GM12878 (cell line): ENCODE data around the gene TET3. TPM values are rescaled to one million over a fixed set of nuclear protein-coding genes. Genes with fewer than 3 reads are reported as not detected.
A peak's percentile ranks its signal among the peaks of the same experiment; 100 is the strongest.

Experiments
- ATAC-seq: fragments of 200-7000 bp; cut with Tn5 transposase; 3 replicates; pipeline ENCODE4 v1.9.1; 2020; ENCODE audit warnings: mild to moderate bottlenecking, moderate library complexity
- BruUV-seq: library from RNA; stranded (reverse); fragments of 400-500 nt; replicated peaks from 2 replicates; lab custom pipeline; 2021; lab: Mats Ljungman, UMichigan
- CTCF ChIA-PET: fragments of 300-600 bp; sonication (Branson Sonifier 250); formaldehyde crosslinking; extraction: SDS; loops from one replicate; lab custom pipeline; 2021; ENCODE audit warnings: inconsistent platforms; lab: Yijun Ruan, JAX
- POLR2A ChIA-PET: fragments of 350-600 bp; formaldehyde crosslinking; extraction: SDS; loops from one replicate; lab custom pipeline; 2021; ENCODE audit warnings: inconsistent platforms; lab: Charles Lee
- RAD21 ChIA-PET: fragments of 300-600 bp; sonication (Branson Sonifier 250); formaldehyde crosslinking; loops from one replicate; lab custom pipeline; 2023; ENCODE audit warnings: antibody characterized with exemption; ENCODE audit not compliant: unreplicated experiment; lab: Charles Lee
- SMC1A ChIA-PET: fragments of 300-600 bp; sonication (Branson Sonifier 250); formaldehyde crosslinking; loops from one replicate; lab custom pipeline; 2023; ENCODE audit not compliant: unreplicated experiment, uncharacterized antibody; lab: Charles Lee
- DNase-seq: peaks from one replicate; pipeline ENCODE4 v3.0.0-alpha.2; 2011; ENCODE audit warnings: low read depth, low spot score
- FAIRE-seq: peaks from 3 replicates; lab custom pipeline; 2011; peaks lifted over from hg19 to GRCh38; lab: Jason Lieb, UNC
- H2AFZ ChIP-seq: 2 replicates; pipeline ENCODE4 v1.6.0; 2011; ENCODE audit warnings: low read depth, low read length, control low read depth; ENCODE audit not compliant: control insufficient read depth
- H3K27ac ChIP-seq: 2 replicates; pipeline ENCODE4 v1.5.1; 2011; ENCODE audit warnings: control low read depth; ENCODE audit not compliant: control insufficient read depth, insufficient read depth
- H3K27me3 ChIP-seq, 2 experiments: replicated peaks in 1 of 2; 2 replicates each; pipeline versions ENCODE4 v1.6.0 to v1.6.1; 2011; ENCODE audit warnings: low read length in 1 of 2; ENCODE audit not compliant: control insufficient read depth in 2 of 2, insufficient read depth in 2 of 2
- H3K36me3 ChIP-seq, 2 experiments: 2 replicates each; pipeline ENCODE4 v1.5.1; 2011; ENCODE audit warnings: low read length in 1 of 2; ENCODE audit not compliant: control insufficient read depth in 2 of 2, insufficient read depth in 2 of 2
- H3K4me1 ChIP-seq: 2 replicates; pipeline ENCODE4 v1.6.1; 2011; ENCODE audit warnings: mild to moderate bottlenecking, low read length, moderate library complexity, mixed read lengths; ENCODE audit not compliant: control insufficient read depth, insufficient read depth
- H3K4me2 ChIP-seq: 2 replicates; pipeline ENCODE4 v1.6.0; 2011; ENCODE audit warnings: control low read depth; ENCODE audit not compliant: control insufficient read depth, insufficient read depth
- H3K4me3 ChIP-seq: fragments of 200-600 bp; sonication (generic); 2 replicates; pipeline ENCODE4 v1.5.1; 2016
- H3K79me2 ChIP-seq: 2 replicates; pipeline ENCODE4 v1.6.0; 2011; ENCODE audit warnings: low read length; ENCODE audit not compliant: control insufficient read depth, insufficient read depth
- H3K9ac ChIP-seq: 2 replicates; pipeline ENCODE4 v1.8.0; 2011; ENCODE audit warnings: low read length, control low read depth, mixed read lengths; ENCODE audit not compliant: control insufficient read depth, insufficient read depth
- H3K9me3 ChIP-seq: replicated peaks from 3 replicates; pipeline ENCODE4 v1.5.1; 2011; ENCODE audit warnings: mild to moderate bottlenecking, low read length; ENCODE audit not compliant: control insufficient read depth, insufficient read depth
- H4K20me1 ChIP-seq: 2 replicates; pipeline ENCODE4 v1.6.0; 2011; ENCODE audit not compliant: control insufficient read depth, insufficient read depth
- CBFB ChIP-seq: IDR thresholded peaks from 2 replicates; pipeline ENCODE4 v1.6.1; 2016; ENCODE audit warnings: antibody characterized with exemption, low read depth
- CBX5 ChIP-seq: sonication (generic); IDR thresholded peaks from 2 replicates; pipeline ENCODE4 v1.6.1; 2016; ENCODE audit warnings: low read depth, moderate library complexity, mild to moderate bottlenecking, inconsistent platforms
- CREM ChIP-seq: IDR thresholded peaks from 2 replicates; pipeline ENCODE4 v1.6.1; 2014; ENCODE audit warnings: antibody characterized with exemption, low read depth
- DPF2 ChIP-seq: fragments of 450-650 bp; IDR thresholded peaks from 2 replicates; pipeline ENCODE4 v1.6.1; 2017; ENCODE audit warnings: mild to moderate bottlenecking
- HDGF ChIP-seq: fragments of 450-650 bp; IDR thresholded peaks from 2 replicates; pipeline ENCODE4 v1.6.1; 2016; ENCODE audit warnings: antibody characterized with exemption
- KDM1A ChIP-seq: fragments of 200-600 bp; sonication (generic); IDR thresholded peaks from 2 replicates; pipeline ENCODE4 v1.6.1; 2016; ENCODE audit warnings: borderline replicate concordance
- NFIC ChIP-seq: IDR thresholded peaks from 2 replicates; pipeline ENCODE4 v1.6.1; 2012; ENCODE audit warnings: low read depth, mild to moderate bottlenecking, inconsistent platforms, low read length, moderate library complexity
- NFYA ChIP-seq: IDR thresholded peaks from 2 replicates; pipeline ENCODE4 v1.6.1; 2011; ENCODE audit warnings: low read depth, mild to moderate bottlenecking, low read length, improper control_type of control experiment, borderline replicate concordance
- RUNX3 ChIP-seq: IDR thresholded peaks from 2 replicates; pipeline ENCODE4 v1.6.1; 2012; ENCODE audit warnings: low read length, inconsistent platforms
- WGBS: methylation state at CpG from one replicate; pipeline ENCODE4 v1.1.6; 2016; ENCODE audit warnings: low lambda C conversion rate; ENCODE audit not compliant: insufficient replicate concordance, insufficient coverage; ENCODE audit errors: missing lambda C conversion rate; 5-methylcytosine and 5-hydroxymethylcytosine counted together
- in situ Hi-C: fragments of 300-500 bp; cut with MboI; formaldehyde crosslinking; loops from 9 replicates; pipeline ENCODE4 v1.14.3; 2018; ENCODE audit warnings: mixed read lengths
- intact Hi-C: fragments of 100-400 bp; cut with micrococcal nuclease; formaldehyde crosslinking; loops from one replicate; pipeline ENCODE4 v1.14.2; 2022; ENCODE audit not compliant: unreplicated experiment
- polyA plus RNA-seq, 11 experiments: library from polyadenylated mRNA; depleted of rRNA in 4 of 11; unstranded in 6 of 11; stranded (reverse) in 5 of 11; fragments of >200 nt; fragmentation: Nextera tagmentation in 4 of 11; fragmentation: Illumina TruSeq in 1 of 11; extraction: Ambion mirVana in 4 of 11; extraction: Trizol in 1 of 11; gene quantifications; 1 replicate in 1 of 11; 2 replicates in 10 of 11; pipeline versions ENCODE4 v1.2.1 to v1.2.3, GENCODE V29; 2011 to 2016; ENCODE audit warnings: inconsistent platforms in 2 of 11, missing spikeins in 2 of 11, low read depth in 1 of 11
- total RNA-seq, 4 experiments: library from RNA; depleted of rRNA in 3 of 4; stranded (reverse); fragments of >200 nt in 3 of 4; fragmentation: Illumina TruSeq in 1 of 4; extraction: Trizol in 1 of 4; gene quantifications; 2 replicates each; pipeline versions ENCODE4 v1.2.1 to v1.2.3, GENCODE V29; 2013 to 2021
- TF ChIP-seq, protein P1 (sequence below): IDR thresholded peaks from 2 replicates; pipeline ENCODE4 v1.6.1; 2011; ENCODE audit warnings: borderline replicate concordance, low read depth, mild to moderate bottlenecking, moderate library complexity, low read length; ENCODE audit not compliant: insufficient read depth, poor library complexity, severe bottlenecking

TET3 gene
- total and polyA plus RNA-seq, 10 of the 15 experiments (the other 5 are each of a cell fraction or from before 2014, with no cell fraction given): 0.77 to 25.9 (median 8.5) TPM

DNA sequence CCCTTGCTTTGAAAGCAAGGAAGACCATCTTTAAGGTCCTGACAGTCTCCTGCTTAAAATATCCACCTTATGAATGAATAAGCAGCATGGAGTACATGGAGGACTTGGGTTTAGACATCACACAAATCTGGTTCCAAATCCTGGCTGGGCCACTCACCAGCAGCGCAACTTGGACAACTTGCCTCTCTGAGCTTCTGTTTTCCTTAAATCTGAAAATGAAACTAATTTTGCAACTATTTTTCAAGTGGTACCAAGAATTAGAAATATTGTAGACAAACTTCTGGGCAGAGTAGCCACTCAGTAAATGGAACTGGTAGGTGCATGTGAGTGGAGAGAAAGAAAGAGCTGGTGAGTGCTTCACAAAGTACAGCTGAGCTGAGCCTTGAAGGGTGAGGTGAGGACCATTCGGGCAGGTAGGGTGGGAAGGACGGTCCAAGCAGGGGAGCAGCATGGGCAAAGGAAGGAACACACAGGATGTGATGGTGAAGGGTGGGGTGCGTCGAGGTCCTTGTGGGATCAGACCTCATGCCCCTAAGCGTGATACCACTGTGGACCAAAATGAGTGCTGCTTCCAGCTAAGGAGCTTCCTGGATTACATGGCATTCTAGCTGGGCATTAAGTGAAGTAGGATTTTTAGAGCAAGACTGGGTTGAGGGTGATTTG, 14.4 kb upstream of the TET3 start:
- Histone ChIP-seq H3K79me2 (peaks cover 18% of the 10 kb centered on the region), H3K4me2 (peak overlapping the region; percentile 25), H3K27me3 (no peaks in the 10 kb centered on the region), H3K4me1 (peaks cover 38% of the 10 kb centered on the region)
- intact Hi-C loops (loop anchor here (2.0 kb wide), 1 partner anchor 43 kb away; the partner anchor contains the start of gene DGUOK), in situ Hi-C loops (no loop called here)
- ATAC-seq (peak; percentile 7), FAIRE-seq (no peak)
- ChIA-PET RAD21 (interaction anchor here (0.6 to 3.8 kb wide), 15 partner anchors 12 to 143 kb away, joined by 3 to 23 read pairs (median 4); no protein-coding TSS in a partner anchor), CTCF (interaction anchor here (0.8 to 4.1 kb wide), 16 partner anchors 9 to 365 kb away, joined by 3 to 17 read pairs (median 6); partner anchors contain the start of gene BOLA3)
- TF ChIP-seq HDGF: 0 out of 2 replicates have a peak, but pooled peaks have one; percentile 13
- no peak for TF ChIP-seq CREM
- TF ChIP-seq, all 136 proteins: peak for 1
- ChIA-PET POLR2A (interaction anchor here (0.7 to 3.1 kb wide), 12 partner anchors 10 to 152 kb away, joined by 3 to 25 read pairs (median 4); partner anchors contain the start of gene DGUOK), SMC1A (interaction anchor here (0.9 to 3.8 kb wide), 18 partner anchors 10 to 148 kb away, joined by 3 to 30 read pairs (median 4); partner anchors contain the start of gene TET3)
- Histone ChIP-seq H3K27ac (peak overlapping the region; percentile 92), H3K4me3 (peak overlapping the region; percentile 51; the same call in 1 of the 2 replicates), H2AFZ (peak overlapping the region; percentile 64), H3K9ac (peak overlapping the region; percentile 69), H3K36me3 (no peaks in the 10 kb centered on the region), H3K9me3 (no peaks in the 10 kb centered on the region), H4K20me1 (no peaks in the 10 kb centered on the region)
- WGBS: 65% methylated on average over 6 of the region's 6 CpGs
- no peak for DNase-seq
- no TSS peak for BruUV-seq

DNA sequence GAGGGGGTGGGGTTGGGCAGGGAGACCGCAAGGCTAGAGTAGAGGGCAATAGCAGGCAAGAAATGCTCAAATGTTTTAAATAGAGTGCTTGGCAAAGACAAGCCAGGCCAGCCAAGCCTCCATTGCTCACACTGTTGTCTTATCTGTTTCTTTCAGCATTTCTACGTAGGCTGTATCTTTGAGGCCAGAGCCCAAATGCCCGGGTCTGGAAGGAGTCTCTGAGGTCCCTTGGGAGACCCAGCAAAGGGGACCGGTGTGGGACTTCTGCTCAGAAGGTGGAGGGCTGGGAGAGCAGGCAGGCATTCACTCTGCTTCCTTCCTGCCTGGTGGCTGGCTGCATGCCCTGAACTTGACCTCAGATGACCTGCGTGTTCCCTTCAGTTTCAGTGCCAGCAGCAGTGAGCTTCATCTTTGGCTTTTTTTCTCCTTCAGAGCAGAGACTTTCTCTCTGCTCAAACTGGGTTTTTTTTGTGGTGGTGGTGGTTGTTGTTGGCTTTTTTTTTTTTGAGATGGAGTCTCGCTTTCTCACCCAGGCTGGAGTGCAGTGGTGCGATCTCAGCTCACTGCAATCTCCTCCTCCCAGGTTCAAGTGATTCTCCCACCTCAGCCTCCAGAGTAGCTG, 13.7 kb upstream of the TET3 start:
- ChIA-PET CTCF (interaction anchor here (0.5 to 4.1 kb wide), 15 partner anchors 9 to 176 kb away, joined by 3 to 17 read pairs (median 6); partner anchors contain the start of gene BOLA3), SMC1A (interaction anchor here (0.8 to 3.8 kb wide), 13 partner anchors 9 to 148 kb away, joined by 3 to 30 read pairs (median 4); partner anchors contain the start of gene TET3), RAD21 (interaction anchor here (0.6 to 3.8 kb wide), 14 partner anchors 9 to 144 kb away, joined by 3 to 23 read pairs (median 5); no protein-coding TSS in a partner anchor), POLR2A (interaction anchor here (0.7 to 3.1 kb wide), 12 partner anchors 9 to 152 kb away, joined by 3 to 25 read pairs (median 4); partner anchors contain the start of gene DGUOK)
- H3K27ac ChIP-seq: peak overlapping the region; percentile 92
- peak; percentile 88 for DNase-seq
- in situ Hi-C loops (no loop called here), intact Hi-C loops (loop anchor here (1.0 to 2.0 kb wide), 2 partner anchors 13 to 44 kb away; partner anchors contain the start of genes DGUOK and TET3)
- peak; percentile 93 for FAIRE-seq
- H3K4me3 ChIP-seq: peak overlapping the region; percentile 51; the same call in 1 of the 2 replicates
- peak overlapping the region; percentile 25 for H3K4me2 ChIP-seq
- peak; percentile 84 for ATAC-seq
- no peaks in the 10 kb centered on the region for H3K27me3 ChIP-seq
- 0% methylated on average over 7 of the region's 7 CpGs for WGBS
- H2AFZ ChIP-seq: peak overlapping the region; percentile 64
- H3K79me2 ChIP-seq: peaks cover 18% of the 10 kb centered on the region
- H3K36me3 ChIP-seq: no peaks in the 10 kb centered on the region
- BruUV-seq: no TSS peak
- H3K4me1 ChIP-seq: peaks cover 38% of the 10 kb centered on the region
- no peaks in the 10 kb centered on the region for H4K20me1 ChIP-seq
- H3K9ac ChIP-seq: peak overlapping the region; percentile 69
- no peaks in the 10 kb centered on the region for H3K9me3 ChIP-seq
- TF ChIP-seq CBX5 (no peak), CBFB (peak; percentile 39; the same call in 1 of the 2 replicates), RUNX3 (peak; percentile 81), DPF2 (peak; percentile 49; the same call in 1 of the 2 replicates), KDM1A (no peak), NFYA (no peak), NFIC (peak; percentile 19; the same call in 1 of the 2 replicates)
- TF ChIP-seq, protein P1, sequence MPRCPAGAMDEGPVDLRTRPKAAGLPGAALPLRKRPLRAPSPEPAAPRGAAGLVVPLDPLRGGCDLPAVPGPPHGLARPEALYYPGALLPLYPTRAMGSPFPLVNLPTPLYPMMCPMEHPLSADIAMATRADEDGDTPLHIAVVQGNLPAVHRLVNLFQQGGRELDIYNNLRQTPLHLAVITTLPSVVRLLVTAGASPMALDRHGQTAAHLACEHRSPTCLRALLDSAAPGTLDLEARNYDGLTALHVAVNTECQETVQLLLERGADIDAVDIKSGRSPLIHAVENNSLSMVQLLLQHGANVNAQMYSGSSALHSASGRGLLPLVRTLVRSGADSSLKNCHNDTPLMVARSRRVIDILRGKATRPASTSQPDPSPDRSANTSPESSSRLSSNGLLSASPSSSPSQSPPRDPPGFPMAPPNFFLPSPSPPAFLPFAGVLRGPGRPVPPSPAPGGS: peak; percentile 24
